ENCODE data around the gene GDI1.

The GDI1 gene

DNA sequence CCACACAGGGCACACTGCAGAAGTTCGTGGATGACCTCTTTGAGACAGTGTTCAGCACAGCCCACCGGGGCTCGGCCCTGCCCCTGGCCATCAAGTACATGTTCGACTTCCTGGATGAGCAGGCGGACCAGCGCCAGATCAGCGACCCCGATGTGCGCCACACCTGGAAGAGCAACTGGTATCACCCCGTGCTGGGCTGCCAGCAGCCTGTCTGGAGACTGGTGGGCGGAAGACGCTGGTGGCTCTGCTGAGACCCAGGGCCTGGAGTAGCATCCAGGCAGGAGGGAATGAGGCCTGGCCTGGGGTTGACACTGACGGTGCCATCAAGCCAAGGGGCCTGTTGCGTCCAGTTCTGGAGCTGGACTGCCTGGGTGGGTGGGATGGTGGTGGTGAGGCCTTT is 33.5 kb downstream of the GDI1 start:
- Histone ChIP-seq H3K4me3 (replicated peaks; ENCODE audit: low read depth, low read length) (no peak overlapping the region), H3K27me3 (replicated peaks; ENCODE audit: control insufficient read depth, insufficient read depth, low read length) (no peaks in the 10 kb centered on the region), H3K36me3 (ENCODE audit: control insufficient read depth, insufficient read depth, low read length) (no peaks in the 10 kb centered on the region; the same call in 1 of the 2 replicates)
- no peak for DNase-seq (ENCODE audit: extremely low read depth, insufficient read length)
- TF ChIP-seq, protein P1, sequence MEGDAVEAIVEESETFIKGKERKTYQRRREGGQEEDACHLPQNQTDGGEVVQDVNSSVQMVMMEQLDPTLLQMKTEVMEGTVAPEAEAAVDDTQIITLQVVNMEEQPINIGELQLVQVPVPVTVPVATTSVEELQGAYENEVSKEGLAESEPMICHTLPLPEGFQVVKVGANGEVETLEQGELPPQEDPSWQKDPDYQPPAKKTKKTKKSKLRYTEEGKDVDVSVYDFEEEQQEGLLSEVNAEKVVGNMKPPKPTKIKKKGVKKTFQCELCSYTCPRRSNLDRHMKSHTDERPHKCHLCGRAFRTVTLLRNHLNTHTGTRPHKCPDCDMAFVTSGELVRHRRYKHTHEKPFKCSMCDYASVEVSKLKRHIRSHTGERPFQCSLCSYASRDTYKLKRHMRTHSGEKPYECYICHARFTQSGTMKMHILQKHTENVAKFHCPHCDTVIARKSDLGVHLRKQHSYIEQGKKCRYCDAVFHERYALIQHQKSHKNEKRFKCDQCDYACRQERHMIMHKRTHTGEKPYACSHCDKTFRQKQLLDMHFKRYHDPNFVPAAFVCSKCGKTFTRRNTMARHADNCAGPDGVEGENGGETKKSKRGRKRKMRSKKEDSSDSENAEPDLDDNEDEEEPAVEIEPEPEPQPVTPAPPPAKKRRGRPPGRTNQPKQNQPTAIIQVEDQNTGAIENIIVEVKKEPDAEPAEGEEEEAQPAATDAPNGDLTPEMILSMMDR (IDR thresholded peaks at IDR 0.05; ENCODE audit: insufficient read depth, low read length, poor library complexity, severe bottlenecking): no peak

DNA sequence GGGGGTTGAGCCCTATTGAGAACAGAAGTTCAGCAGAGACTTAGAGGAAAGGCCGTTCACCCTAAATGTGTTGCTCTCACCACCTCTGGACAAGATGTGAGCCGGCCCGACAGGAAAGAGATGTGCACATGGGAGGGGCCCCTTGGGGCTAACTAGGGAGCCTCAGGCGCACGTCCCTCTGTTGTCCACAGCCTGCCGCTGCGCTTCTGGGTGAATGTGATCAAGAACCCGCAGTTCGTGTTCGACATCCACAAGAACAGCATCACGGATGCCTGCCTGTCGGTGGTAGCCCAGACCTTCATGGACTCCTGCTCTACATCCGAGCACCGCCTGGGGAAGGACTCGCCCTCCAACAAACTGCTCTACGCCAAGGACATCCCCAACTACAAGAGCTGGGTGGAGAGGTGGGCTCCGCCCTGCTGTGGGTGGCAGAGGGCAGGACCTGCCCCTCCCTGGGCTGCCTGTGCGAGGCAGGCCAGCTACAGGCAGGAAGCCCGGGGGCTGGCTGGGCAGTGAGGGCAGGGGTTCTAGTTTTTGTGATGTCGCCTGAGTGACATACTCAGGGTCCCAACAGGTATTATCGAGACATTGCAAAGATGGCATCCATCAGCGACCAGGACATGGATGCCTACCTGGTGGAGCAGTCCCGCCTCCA is 34.1 kb downstream of the GDI1 start:
- H3K36me3 ChIP-seq (ENCODE audit: control insufficient read depth, insufficient read depth, low read length): no peaks in the 10 kb centered on the region; the same call in 1 of the 2 replicates
- TF ChIP-seq, protein P1 (IDR thresholded peaks at IDR 0.05; ENCODE audit: insufficient read depth, low read length, poor library complexity, severe bottlenecking): no peak

DNA sequence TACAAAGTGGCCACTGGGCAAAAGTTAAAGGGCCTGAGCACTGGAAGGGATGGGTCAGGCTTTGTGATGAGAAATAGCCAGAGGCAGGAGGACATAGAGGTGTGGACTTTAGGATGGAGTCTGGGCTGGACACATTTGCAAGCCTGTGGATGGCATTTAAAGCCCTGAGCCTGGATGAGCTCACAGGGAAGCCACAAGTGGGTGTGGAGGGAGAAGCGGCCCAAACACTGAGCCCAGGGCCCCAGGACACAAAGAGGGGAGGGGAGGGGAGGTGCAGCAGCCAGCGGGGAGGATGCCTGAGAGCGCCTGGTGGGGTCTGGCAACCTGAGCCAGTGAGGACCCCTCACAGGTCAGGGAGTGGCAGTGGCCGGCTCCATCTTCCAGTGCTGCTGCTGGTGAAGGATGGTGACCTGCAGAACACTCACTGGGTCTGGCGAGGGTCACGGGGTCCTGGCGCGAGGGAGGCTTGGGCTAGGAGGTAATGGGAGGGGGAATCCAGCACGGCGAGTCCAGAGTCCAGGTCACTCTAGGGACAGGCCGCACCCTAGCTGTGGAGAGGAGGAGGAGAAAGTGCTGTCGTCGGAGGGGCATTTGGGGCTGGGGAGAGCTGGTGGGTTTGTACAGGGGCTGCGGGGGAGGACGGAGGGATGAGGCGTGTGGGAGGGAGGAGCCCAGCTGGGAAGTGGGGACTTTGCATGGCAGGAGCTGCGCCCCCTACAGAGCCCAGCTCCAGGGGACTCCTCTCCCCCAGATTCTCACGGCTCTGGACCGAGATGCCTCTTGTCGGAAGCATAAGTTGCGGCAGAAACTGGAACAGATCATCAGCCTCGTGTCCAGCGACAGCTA is 35.1 kb downstream of the GDI1 start:
- no peak overlapping the region for H3K4me3 ChIP-seq (replicated peaks; ENCODE audit: low read depth, low read length)
- no peak for DNase-seq (ENCODE audit: extremely low read depth, insufficient read length)
- no peaks in the 10 kb centered on the region; the same call in 1 of the 2 replicates for H3K36me3 ChIP-seq (ENCODE audit: control insufficient read depth, insufficient read depth, low read length)
- H3K27me3 ChIP-seq (replicated peaks; ENCODE audit: control insufficient read depth, insufficient read depth, low read length): no peaks in the 10 kb centered on the region
- TF ChIP-seq, protein P1 (IDR thresholded peaks at IDR 0.05; ENCODE audit: insufficient read depth, low read length, poor library complexity, severe bottlenecking): no peak

More for the DNA sequence above, 34.1 kb downstream of the GDI1 start:
- no peak overlapping the region for H3K4me3 ChIP-seq (replicated peaks; ENCODE audit: low read depth, low read length)
- no peak for DNase-seq (ENCODE audit: extremely low read depth, insufficient read length)
- no peaks in the 10 kb centered on the region for H3K27me3 ChIP-seq (replicated peaks; ENCODE audit: control insufficient read depth, insufficient read depth, low read length)

DNA sequence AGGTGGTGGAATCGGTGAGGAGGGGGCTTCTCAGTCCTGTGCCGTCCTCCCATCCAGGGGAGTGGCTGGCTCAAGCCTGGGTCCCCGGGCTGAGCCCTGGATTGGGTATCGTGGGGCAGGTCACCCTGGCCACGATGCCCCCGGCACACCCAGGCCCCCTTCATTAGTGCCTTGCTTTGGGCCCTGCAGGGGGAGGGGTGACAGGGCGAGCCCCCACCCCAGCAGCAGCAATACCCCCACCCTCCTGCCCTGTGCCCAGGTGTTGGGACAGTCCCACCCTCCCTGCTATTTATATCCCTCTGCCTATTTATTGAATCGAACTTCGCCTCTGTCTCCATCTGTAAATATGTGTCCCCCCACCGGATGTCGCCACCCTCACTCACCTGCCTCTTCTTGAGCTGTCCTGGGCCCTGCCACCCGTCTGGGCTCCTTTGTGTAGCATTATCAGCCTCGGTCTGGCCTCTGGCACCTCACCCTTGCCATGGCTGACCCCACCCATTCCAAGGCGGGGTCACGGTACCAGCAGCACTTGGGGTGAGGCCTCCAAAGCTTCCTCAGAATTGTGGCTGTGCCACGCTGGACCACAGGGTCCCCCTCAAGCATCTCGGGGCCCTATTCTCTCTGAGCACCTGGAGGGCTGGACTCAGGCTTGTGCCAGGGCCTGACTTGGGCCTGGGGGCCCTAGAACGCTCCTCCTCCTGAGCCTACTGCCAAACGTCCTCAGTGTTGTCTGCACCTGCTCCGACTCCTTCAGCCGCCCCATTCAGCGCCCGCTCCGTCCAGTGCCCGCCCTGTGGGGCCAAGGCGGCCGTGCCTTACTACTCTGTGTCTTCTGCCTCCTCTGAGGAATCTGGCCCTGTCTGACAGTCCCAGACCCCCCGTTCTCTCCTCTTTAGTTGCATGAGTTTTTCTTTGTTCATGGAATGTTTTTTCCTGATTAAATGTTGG is 36.0 kb downstream of the GDI1 start:
- TF ChIP-seq, protein P1 (IDR thresholded peaks at IDR 0.05; ENCODE audit: insufficient read depth, low read length, poor library complexity, severe bottlenecking): no peak
- Histone ChIP-seq H3K27me3 (replicated peaks; ENCODE audit: control insufficient read depth, insufficient read depth, low read length) (no peaks in the 10 kb centered on the region), H3K36me3 (ENCODE audit: control insufficient read depth, insufficient read depth, low read length) (no peaks in the 10 kb centered on the region; the same call in 1 of the 2 replicates), H3K4me3 (replicated peaks; ENCODE audit: low read depth, low read length) (no peak overlapping the region)
- DNase-seq (ENCODE audit: extremely low read depth, insufficient read length): no peak

DNA sequence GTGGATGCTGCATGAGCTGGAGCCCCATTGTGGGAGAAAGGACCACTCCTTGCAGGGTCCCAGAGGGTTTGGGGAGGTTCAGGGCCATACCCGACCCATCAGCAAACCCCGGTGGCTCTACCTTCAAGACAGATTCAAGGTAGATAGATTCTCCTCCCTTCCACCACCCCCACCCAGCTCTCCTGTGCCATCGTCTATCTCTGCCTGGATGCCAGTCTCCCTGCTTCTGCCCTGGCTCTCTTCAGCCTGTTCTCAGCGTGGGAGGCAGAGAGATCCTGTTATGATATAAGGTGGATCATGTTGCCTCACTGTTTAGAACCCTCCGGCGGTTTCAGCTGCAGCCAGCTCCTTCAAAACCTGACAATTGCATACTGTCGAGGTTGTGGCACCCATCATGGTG is 36.7 kb downstream of the GDI1 start:
- DNase-seq (ENCODE audit: extremely low read depth, insufficient read length): no peak
- Histone ChIP-seq H3K4me3 (replicated peaks; ENCODE audit: low read depth, low read length) (no peak overlapping the region), H3K27me3 (replicated peaks; ENCODE audit: control insufficient read depth, insufficient read depth, low read length) (no peaks in the 10 kb centered on the region), H3K36me3 (ENCODE audit: control insufficient read depth, insufficient read depth, low read length) (no peaks in the 10 kb centered on the region; the same call in 1 of the 2 replicates)
- TF ChIP-seq, protein P1 (IDR thresholded peaks at IDR 0.05; ENCODE audit: insufficient read depth, low read length, poor library complexity, severe bottlenecking): no peak
